Fibroblast of peridontal ligament (primary cell): ENCODE results near the gene PTPN11.
"Not testable (repeated sequence)": the region's sequence is repeated elsewhere in the genome, so short reads cannot be mapped to it uniquely, and the experiment has no call there.

Experiments used
- DNase-seq: peaks from one replicate; pipeline ENCODE4 v3.0.0-alpha.2; 2010; ENCODE audit errors: extremely low read depth

The PTPN11 gene

DNA sequence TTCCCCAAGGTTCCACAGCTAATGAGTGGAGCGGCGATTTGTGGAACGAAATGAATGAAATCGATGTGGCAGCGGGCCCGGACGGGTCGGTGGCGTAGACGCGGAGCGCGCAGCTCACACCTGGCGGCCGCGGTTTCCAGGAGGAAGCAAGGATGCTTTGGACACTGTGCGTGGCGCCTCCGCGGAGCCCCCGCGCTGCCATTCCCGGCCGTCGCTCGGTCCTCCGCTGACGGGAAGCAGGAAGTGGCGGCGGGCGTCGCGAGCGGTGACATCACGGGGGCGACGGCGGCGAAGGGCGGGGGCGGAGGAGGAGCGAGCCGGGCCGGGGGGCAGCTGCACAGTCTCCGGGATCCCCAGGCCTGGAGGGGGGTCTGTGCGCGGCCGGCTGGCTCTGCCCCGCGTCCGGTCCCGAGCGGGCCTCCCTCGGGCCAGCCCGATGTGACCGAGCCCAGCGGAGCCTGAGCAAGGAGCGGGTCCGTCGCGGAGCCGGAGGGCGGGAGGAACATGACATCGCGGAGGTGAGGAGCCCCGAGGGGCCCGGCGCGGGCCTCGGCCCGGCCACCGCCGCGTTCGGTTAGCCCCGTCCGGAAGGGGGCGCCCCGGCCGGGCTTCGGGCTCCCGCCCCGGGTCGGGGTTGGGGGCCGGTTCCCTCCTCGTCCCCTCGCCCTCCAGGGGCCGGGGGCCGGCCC, at the start of gene PTPN11:
Gene PTPN11, plus strand, starts transcription at position 340 of the 689 bp plus-strand sequence. Its CDS starts 165 bp downstream, at position 505.
- DNase-seq, result peak; percentile 61

DNA sequence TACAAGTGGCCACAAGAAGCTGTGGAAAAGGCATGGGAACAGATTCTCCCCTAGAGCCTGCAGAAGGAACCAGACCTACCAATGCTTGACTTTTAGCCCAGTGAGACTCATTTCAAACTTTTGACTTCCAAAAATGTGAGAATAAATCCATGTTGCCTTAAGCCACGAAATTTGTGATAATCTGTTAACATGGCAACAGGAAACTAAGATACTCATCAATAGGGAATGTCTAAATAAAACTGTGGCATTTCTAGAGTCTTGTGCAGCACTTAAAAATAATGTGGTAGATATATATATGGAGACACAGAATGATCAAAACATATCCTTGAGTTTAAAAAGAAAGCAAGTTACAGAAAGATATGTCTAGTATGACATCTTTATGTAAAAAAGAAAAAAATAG, 48.5 kb upstream of the PTPN11 start:
- peak; percentile 51 for DNase-seq

DNA sequence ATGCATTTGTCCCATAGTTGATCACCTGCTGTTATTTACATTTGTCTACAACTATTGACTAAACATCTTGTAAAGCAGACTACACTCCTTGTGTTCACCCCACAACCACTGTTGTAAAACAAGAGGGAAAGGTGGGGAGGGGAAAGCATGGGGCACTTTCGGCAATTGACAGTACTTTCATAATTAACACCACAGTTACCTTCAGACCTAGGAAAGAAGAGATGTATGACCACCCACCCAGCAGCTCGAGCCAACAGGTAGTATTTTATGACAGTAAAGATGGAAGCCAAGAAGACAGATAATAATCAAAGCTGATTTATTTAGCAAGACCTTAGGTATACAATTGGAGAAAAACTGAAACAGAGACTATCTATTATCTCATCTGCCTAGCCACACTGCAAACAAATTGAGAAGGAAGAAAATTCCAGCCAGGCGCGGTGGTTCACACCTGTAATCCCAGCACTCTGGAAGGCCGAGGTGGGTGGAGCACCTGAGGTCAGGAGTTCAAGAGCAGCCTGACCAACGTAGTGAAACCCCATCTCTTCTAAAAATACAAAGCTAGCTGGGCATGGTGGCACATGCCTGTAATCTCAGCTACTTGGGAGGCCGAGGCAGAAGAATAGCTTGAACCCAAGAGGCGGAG, 47.8 kb upstream of the PTPN11 start:
- DNase-seq, result no peak

DNA sequence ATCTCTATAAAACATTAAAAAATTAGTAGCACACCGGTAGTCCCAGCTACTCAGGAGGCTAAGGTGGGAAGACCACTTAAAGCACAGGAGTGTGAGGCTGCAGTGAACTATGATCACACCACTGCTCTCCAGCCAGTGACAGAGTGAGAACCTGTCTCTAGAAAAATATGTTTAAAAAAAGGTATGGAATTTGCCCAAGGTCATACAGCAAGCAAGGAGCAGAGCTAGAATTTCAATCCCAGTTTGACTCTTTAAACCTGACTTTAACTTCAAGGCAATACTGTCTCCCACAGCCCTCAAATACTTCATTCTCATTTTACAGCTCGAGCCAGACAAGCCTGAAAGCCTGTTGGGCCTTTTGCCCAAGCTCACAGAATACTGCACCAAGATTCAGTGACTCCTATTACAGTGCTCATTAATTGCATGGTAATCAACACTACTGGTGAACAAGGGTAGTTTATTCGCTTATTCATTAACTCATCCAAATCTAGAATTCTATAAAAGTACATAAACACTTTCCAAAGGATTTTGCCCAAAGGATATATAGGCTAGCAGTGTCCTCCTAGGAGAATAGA, 44.5 kb upstream of the PTPN11 start:
- no peak for DNase-seq

DNA sequence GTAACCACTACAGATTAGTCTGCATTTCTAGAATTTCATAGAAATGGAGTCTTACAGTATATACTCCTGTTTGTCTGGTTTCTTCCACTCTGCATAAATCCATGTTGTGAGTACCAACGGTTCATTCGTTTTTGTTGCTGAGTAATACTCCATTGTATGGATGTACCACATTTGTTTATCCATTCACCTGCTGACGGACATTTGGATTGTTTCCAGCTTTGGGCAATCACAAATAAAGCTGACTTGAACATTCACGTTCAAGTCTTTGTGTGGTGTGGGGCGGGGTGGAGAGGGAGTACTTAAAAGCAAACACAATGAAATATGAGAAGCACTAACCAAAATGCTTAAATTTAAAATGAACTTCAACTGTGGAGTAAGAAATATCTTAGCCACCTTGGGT, 43.6 kb upstream of the PTPN11 start:
- no peak for DNase-seq

DNA sequence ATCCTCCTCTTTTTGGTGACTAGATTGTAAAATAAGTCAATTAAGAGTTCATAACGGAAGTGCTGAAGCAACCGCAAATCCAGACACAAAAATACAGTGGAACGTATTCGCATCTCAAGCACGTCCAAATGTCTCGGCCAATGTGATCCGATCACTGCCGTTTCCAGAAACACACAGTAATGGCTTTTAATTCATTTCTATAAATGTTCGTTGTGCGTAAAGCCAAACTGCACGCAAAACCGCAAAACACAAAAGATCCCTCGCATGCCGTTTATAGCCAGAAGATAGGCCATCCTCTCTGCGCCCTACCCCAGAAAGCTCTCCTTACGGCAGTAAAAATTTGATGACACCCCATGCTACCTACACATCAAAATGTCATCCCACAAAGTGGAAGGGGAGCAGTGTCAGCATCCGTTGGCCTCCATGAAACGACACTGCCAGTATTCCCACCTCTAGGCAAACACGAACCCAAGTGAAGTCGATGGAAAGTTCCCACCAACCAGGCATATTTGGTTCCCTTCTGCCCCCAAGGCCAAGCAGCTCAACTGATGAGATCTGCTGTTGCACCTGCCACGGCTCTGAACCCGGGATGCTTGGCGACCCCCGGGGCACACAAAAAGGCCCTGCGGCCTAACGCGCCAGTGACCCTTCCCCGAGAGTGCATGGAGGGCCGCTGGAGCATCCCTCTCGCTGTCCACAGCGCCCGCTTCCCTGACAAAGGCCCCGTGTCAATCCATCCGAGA, 37.9 kb upstream of the PTPN11 start:
- DNase-seq, result peak; percentile 27

DNA sequence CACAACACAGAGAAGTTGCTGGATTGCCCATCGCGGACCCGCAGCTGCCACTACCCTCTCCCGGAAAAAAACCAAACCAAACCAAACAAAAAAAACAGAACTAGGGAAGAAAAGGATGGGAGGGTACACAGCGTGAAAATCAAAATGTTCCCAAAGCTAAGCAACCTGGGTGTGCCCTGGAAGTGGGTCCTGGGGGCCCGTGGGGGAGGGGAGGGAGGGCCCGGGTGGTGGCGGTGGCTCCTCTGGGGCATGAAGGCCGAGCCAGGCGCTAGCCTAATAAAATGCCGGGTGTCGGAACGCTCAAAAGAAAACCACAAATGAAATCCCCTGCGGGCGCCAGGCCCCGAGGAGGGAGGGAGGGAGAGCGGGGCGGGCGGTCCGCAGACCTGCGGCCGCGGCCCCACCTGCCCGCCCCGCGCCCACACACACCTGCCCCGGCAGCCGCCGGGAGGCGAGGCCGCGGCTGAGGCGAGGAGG, 37.3 kb upstream of the PTPN11 start:
- DNase-seq, result no peak

DNA sequence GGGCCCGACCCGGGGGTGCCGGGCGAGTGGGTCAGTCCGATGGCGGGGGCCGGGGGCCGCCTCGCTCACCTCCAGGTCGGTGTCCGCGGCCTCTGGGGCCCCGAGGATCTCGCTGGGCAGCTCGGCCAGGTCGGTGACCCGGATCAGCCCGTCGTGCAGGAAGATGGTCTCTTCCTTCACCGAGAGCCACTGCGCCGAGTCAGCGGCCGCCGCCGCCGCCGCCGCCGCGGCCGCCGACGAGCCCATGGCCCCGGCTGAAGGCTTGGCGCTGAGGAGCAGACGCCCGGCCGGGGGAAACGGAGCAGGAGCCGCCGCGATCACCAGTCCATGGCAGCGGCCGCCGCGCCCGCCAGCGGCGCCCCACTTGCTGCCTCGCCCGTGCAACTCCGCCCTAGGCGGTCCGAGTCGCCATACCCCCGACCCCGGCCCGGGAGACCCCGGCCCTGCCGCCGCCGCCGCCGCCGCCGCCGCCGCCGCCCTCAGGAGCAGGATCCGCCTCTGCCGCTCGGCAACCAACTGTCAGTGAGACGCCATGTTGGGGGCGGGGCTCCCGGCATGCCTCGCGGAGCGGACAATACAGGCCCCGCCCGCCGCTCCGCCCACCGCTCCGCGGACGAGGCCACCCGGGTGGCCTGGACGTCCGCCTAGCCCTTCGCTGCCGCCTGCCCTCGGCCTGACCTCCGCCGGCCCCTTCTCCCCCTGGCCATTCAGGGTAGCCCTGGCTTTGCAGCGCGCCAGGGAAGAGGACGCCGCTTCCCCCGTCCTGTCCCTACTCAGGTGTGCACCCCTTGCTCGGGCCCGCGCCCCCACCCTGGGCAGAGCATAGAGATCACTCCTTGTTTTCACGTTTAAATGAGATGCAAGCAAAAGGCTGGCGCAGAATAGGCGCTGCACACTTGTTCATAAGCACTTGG, 36.6 kb upstream of the PTPN11 start, which contains the start of gene HECTD4:
Gene HECTD4, minus strand, starts transcription at position 549 of the 914 bp plus-strand sequence. Its CDS starts 303 bp downstream, at position 246.
- DNase-seq, result peak; percentile 65

DNA sequence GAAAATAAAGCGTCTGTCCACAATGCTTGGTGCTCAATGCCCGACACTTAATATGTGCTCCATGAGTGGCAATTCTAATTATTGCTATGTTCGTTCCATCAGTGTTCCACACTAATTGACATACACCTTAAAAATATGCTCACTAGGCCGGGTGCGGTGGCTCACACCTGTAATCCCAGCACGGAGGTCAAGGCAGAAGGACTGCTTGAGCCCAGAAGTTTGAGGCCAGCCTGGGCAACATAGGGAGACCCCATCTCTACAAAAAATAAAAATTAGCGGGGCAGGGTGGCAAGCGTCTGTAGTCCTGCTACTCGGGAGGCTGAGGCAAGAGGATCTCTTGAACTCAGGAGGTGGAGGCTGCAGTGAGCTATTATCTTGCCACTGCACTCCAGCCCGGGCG, 35.9 kb upstream of the PTPN11 start:
- no peak for DNase-seq

DNA sequence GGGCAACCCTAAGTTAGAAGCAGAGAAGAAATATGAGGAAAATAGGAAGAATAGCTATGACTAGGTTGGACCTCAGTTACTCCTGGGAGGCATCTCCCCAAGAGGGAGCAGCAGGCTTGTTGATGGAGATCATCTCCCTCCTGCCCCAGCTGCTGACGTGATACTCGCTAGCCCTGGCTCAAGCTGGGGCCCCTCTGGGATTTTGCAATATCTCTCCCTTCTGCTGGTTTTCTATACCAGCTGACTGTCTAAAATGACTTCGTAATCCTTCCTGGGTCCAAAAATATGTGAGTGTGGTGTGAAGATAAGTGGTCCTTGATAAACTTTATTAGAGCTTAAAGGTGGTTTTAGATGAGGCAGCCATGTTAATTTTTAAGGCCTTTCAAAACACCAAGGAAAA, 32.0 kb upstream of the PTPN11 start:
- DNase-seq, result peak; percentile 68

DNA sequence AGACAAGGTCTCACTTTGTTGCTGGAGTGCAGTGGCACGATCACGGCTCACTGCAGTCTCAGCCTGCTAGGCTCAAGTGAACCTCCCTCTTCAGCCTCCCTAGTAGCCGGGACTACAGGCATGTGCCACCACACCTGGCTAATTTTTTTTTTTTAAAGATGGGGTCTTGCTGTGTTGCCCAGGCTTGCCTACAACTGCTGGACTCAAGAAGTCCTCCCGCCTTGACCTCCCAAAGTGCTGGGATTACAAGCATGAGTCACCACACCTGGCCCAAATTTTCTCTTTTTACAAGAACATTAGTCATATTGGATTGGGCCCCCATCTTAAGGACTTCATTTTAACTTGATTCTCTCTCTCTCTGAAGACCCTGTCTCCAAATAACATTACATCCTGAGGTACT, 29.5 kb upstream of the PTPN11 start:
- no peak for DNase-seq

DNA sequence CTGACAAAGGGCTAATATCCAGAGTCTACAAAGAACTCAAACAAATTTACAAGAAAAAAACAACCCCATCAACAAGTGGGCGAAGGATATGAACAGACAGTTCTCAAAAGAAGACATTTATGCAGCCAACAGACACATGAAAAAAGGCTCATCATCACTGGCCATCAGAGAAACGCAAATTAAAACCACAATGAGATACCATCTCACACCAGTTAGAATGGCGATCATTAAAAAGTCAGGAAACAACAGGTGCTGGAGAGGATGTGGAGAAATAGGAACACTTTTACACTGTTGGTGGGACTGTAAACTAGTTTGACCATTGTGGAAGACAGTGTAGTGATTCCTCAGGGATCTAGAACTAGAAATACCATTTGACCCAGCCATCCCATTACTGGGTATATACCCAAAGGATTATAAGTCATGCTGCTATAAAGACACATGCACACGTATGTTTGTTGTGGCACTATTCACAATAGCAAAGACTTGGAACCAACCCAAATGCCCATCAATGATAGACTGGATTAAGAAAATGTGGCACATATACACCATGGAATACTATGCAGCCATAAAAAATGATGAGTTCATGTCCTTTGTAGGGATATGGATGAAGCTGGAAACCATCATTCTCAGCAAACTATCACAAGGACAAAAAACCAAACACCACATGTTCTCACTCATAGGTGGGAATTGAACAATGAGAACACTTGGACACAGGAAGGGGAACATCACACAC, 28.7 kb upstream of the PTPN11 start:
- DNase-seq, result not testable (repeated sequence)

DNA sequence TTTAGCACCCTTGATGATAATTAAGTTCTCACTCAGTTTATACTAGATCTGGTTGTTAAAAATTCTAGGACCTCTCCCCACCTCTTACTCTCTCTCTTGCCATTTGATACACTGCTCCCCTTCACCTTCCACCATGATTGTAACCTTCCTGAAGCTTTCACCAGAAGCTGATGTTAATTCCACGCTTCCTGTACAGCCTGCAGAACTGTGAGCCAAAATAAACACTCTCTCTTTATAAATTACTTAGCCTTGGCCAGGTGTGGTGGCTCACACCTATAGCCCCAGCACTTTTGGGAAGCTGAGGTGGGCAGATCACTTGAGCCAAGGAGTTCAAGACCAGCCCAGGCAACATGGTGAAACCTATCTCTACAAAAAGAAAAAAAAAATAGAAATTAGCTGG, 25.4 kb upstream of the PTPN11 start:
- DNase-seq, result no peak

DNA sequence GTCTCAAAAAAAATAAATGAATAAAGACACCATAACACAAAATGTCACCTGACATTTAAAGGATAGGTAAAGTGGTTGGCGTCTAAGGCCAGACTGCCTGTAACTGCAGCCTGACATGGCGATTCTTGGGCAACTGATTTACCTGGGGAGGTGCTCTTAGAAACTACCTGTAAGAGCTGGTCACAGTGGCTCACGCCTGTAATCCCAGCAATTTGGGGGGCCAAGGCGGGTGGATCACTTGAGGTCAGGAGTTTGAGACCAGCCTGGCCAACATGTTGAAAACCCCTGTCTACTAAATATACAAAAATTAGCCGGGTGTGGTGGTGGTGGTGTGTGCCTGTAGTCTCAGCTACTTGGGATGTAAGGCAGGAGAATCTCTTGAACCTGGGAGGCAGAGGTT, 17.7 kb upstream of the PTPN11 start:
- DNase-seq, result no peak

DNA sequence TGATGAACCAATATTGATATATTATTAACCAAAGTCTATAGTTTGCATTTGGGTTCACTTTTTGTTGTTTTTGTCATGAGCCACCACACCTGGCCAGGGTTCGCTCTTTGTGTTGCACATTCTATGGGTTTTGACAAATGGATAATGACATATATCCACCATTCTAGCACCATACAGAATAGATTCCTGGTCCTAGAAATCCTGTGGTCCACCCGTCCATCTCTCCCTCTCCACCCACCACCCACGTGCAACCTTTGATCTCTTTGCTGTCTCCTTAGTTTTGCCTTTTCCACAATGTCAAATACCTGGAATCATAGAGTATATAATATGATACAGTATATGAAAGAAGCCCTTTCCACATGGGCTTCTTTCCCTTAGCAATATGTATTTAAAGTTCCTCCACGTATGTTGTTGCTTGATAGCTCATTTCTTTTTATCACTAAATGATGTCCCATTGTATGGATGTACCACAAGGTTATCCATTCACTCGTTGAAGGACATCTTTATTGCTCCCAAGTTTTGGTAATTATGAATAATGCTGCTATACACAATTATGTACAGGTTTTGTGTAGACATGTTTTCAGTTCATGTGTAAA, 16.7 kb upstream of the PTPN11 start:
- no peak for DNase-seq

DNA sequence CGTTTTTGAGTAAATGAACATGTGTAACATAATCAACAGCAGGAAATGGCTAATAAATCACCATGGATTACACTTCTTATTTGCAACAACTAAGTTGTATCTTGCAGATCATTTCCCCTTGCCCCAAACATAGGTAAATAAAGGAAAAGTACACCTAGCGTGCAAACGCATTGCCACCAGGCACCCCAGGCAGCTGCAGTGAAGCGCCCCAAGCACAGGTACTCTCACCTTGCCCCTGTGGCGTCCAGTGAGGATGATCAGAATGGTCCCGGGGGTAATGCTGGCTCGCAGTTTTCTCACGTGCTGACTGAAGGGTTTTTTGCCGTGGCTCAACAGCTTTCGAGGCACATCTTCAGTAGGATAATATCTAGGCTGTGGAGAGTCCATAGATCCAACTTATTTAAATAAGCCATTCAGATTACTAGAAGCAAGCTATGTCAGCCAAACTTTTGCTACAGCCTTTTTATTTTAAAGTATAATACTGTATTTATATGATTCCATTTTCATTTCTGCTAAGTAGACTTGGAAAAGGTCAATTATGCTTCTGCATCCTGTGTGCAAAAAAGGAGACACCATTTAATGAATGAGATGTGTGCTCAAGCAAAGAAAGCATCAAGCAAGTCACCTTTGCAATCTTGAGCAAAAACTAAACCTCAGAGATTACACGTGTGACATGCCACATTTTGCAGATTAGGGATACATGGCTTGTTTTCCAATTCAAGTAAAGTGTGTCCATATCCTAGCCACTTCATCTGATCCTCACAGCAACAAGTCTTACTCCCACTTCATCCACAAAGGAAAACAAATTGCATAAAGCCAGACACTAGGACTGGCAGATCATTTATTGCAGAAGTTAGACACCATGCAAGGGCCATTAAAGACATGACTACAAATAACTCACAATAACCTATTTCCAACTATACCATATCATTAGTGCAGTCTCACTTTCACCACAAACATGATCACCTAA, 11.9 kb upstream of the PTPN11 start:
- DNase-seq, result no peak

DNA sequence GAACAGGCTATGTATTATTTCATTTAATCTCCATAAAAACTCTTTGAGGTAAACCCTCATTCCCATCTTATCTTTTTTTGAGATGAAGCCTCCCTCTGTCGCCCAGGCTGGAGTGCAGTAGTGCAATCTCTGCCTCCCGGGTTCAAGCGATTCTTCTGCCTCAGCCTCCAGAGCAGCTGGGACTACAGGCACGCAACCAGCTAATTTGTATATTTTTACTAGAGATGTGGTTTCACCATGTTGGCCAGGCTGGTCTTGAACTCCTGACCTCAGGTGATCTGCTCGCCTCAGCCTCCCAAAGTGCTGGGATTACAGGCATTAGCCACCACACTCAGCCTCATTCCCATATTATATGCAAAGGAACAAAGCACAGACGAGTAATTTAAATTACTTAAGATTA, 11.1 kb upstream of the PTPN11 start:
- not testable (repeated sequence) for DNase-seq

DNA sequence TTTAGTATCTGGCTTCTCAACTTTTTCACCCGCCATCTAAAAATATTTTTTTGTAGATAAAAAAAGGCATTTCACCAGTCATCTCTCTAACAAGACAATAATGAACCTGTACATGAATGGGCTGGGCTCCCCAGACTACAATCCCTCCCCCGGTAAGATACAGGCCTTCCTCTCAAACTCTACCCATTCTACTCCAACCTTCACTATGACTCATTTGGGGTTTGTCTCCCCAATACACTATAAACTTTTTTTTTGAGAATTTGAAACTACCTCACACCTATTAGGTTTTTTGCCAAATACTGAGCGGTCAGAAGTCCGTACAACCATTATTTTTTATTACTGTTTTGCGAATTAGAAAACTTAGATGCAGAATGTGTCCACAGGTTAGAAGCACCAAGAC, 10.1 kb upstream of the PTPN11 start:
- no peak for DNase-seq
